GM23248 (cell line): ENCODE results near the gene URM1.

Experiments
- EZH2 ChIP-seq: fragments of 200-600 bp; sonication (generic); IDR thresholded peaks from 2 replicates; pipeline ENCODE4 v1.6.1; 2018; ENCODE audit warnings: antibody characterized with exemption, mild to moderate bottlenecking; ENCODE audit not compliant: insufficient read depth, poor library complexity, severe bottlenecking
- EZH2phosphoT487 ChIP-seq: fragments of 200-600 bp; sonication (generic); IDR thresholded peaks from 2 replicates; pipeline ENCODE4 v1.6.1; 2018; ENCODE audit warnings: antibody characterized with exemption, moderate library complexity, mild to moderate bottlenecking, low read depth; ENCODE audit not compliant: insufficient read depth

GRCh38 chr9:128415281-128415680, 44.1 kb downstream of the URM1 start:
- TF ChIP-seq EZH2phosphoT487 (no peak), EZH2 (no peak)
